GM19238 (cell line): ENCODE data around the gene MYZAP.
"Not testable (repeated sequence)": the region's sequence is repeated elsewhere in the genome, so short reads cannot be mapped to it uniquely, and the experiment has no call there.

Source experiments
- DNase-seq: peaks from one replicate; pipeline ENCODE4 v3.0.0; 2011; ENCODE audit warnings: low spot score; ENCODE audit not compliant: insufficient read length

The MYZAP gene

DNA sequence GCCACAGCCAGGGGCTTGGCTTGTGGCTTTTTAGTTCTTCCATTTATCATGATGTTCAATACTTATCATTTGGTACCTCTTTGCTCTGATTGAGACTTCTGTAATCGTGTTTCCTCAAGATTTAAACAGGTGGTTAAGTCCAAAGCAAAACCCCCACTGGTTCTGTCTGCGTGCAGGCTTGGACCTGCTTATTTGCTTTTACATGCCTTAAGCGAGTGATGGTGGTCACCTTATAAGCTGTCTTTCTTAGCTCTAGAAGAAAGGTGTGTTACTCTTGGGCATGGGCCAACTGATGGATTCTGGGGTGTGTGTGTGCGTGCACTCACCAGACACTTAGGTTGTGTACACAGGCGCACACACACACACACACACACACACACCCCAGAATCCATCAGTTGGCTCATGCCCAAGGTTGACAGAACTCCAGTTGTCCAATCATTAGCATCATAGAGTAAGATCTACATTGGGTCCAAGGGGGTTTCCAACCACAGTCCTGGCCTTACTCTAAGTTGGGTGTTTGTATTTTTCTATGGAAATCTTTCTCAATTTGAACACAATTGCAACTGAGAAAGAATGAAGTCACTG lies 1.2 kb downstream of the MYZAP start:
- no peak for DNase-seq

DNA sequence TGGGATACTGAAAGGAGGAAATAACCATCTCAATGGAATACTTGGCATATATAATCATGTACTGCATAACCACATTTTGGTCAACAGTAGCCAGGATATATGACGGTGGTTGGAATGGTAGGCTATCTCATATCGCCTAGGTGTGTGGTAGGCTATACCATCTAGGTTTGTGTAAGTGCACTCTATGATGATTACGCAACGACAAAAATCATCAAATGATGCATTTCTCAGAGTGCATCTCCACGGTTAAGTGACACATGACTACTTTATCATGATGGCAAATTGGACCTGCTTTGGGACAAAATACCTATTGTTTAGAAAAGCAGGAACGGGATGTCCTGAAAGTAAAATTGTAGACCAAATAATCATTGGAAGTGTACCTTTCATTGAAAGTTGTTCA lies 2.8 kb downstream of the MYZAP start:
- no peak for DNase-seq

DNA sequence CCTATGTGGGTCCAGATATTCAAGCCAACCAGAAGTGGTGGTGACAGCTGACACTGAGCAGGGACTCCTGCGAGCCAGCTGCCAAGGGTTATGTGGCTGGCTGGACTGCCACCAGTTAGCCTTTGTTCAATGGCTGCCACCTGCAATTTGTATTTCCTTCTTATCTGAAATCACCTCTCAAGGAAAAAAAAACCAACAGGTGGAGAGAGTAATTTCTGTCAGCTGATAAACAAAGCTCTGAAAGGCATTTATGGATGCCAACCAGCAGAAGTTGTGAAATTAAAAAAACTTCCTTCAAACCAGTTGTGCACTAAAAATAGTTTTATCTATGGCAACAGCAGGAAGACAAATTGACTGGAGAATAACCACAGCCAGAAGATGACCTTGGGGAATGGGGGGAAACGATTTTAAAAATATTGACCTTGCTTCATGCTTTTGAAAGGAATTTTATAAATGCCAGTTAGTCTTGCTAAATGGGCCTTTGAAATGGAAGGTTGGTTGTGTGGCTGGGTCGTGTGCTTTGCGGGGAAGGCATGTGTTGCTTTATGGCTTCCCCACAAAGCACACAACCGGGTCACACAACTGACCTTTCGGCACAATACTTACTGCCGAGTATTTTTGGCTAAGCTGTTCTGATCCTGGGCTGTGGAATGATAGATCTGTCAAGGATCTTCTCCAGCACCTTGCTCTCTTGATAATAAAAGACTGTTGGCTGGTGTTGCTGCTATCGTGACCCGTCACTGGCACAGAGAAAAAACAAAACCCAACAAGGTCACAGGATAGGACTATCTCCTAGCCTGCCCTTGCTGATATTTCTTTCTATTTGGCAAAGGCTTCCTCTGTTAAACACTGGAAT lies 3.5 kb downstream of the MYZAP start:
- DNase-seq: no peak

DNA sequence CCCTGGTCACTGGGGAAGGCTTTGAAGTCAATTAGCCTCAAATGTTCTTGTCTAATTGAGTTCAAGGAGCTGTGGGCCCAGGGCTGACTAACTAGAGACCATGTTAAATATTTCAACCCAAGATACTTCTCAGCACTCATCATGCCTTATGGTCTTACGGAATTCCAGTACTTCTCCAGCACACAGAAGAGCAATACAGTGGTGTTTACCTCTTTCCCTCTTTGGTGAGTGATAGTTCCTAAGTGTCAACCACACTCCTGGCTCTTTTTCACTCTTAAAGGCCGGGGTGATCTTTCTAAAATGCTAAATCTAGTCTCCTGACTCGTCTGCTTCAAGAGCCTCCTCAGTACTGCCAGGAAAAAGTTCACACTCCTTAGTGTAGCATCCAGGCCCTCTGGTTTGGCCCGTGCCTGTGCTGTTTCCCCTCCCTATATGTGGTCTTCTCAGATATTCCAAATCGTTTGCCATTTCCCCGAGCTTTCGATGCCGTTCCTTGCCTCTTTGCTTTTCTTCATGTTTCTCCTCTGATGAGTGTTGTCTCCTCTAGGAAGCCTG lies 4.7 kb downstream of the MYZAP start:
- DNase-seq: no peak

DNA sequence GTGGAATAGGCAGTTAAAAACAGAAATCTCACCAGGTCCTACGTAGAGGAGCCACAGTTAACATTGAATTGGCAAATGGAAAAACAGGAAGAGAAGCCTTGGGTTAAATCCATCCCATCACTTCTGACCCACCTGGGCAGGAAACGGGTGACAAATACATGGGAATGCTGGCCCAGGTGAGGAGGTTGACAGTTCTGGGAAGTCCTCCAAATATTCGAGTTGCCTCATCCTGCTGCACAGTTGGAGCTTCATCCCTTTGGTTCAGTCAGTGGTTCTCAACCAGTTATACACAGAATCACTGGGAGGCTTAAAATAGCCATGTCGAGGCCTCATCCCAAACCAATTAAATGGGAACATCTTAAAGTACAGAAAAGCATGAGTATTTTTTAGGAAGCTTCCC lies 5.3 kb downstream of the MYZAP start:
- DNase-seq: no peak

DNA sequence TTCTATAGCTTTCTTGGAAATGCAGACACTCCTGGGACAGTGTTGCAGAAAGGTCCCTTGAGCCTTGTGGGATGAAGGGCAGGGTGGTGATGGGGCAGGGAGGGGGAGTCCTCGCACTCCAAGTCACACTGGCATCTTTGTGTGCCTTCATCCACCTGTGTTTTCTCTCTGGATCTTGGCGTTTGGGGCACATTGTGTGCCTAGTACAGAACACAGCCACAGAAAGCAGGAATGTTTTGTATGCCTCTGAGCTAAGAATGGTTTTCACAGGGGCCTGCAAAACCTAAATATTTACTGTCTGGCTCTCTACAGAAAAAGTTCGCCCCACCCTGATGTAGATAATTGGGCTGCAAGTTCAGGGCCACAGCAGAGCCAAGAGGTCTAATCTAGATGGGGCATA lies 5.7 kb downstream of the MYZAP start:
- DNase-seq: no peak

DNA sequence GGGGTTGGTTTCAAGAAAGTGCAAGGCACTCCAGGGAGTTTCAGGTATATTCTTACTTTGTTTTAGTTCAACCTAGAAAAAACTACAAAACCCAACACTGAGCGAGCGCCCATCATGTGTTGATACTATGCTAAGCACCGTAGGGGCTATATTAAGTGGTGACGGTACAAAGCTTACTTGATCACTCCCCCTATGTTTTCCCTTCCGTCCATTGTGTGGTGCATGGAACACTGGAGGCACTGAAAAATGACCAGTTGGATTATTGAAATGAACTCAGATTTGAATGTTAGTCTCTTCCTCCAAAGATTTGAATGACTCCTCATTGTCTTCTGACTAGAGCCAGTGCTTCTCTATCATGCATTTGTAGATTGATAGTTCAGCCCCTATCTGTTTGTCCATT lies 6.6 kb downstream of the MYZAP start:
- no peak for DNase-seq

DNA sequence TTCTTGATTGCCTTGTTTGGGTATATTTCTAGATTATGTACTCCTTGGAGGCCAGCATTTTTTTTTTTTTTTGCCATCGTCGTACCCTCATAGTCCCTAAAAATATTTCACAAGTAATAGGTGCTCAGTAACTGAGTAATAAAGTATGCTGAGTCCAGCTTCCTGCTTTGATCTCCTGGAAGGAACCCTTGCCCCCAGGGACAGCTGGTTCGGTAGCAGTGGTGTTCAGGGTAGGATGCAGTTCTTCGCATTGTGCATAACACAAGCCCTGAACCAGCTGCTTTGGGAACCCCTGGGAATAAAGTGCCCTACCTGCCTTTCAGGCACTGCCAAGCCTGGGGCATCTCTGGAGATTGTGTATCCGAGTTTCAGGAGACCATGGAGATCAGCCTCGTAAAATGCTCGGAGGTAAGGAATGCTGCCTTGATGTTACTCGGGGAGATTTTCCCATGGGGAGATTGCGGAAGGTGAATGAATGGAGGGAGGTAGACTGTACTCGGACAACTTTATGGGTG lies 7.6 kb downstream of the MYZAP start:
- no peak for DNase-seq

DNA sequence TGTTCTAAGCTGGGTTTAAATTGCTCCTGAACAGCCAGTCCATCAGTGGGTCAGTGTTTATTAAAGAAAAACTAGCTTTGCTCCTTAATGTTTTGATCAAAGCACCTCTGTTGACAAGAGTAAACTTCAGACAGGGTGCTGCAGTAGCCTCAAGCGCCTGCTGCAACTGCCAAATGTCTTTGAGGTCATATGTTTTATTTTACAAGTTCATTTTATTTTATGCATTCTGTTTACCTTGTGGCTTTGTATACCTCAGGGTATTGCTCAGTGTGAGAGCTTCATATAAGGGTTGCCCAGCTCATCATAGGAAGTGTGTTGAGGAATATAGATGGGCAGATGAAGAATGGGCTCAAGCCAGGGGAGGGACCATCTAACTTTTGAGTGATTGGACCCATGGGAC lies 8.5 kb downstream of the MYZAP start:
- DNase-seq: no peak

DNA sequence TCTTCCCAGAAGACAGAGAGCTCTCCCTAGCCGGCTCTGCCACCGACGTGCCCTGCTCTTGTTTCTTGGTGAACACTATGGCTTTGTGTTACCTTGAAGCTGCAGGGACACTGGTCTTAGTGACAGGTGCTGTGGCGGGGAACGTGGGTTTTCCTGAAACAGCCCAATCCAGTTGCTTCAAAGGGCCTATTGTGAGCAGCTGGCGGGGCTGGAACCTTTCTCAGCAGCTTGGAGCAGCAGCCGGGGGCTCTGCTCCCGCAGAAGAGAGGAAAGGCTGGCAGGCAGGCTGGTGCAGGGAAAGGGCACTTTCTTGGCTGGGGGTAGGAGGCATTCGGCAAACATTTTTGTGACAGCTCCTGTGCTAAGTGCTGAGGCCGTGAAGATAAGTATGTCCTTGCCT lies 12.8 kb downstream of the MYZAP start:
- DNase-seq: no peak

DNA sequence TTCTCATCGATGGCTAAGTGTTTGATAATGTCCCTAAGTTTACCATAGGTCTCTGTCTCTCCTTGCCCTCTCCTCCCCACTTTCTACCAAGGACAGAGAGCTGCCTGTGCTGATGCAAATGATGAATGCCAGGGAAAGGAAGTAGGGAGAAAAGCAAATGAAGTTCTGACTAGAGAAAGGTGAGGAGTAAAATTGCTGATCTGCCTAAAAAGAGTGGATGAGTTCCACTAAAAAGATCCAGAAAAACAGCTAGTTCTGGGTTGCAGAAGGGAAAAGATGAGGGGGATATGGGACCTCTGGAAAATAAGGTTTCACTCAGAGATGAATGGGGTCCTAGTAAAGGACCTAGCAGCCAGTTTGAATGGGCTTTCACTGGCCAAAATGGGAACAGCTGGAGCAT lies 13.8 kb downstream of the MYZAP start:
- no peak for DNase-seq

DNA sequence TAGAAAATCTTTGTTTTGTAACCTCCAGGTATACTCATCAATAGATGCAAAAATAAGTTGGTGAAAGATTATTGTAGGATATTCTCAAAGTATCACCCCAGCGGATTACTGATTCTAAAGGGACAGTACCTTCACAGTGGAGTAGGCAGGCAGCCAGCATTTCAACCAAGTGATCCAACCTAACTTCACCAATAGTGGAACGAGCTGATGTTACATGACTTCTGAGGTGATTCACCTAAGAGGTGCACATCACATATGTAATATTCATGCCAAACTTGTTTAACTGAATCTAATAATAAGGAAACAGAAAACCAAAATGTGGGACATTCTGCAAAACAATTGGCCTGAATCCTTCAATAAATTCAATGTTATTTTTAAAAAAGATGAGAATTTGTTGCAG lies 14.3 kb downstream of the MYZAP start:
- no peak for DNase-seq

DNA sequence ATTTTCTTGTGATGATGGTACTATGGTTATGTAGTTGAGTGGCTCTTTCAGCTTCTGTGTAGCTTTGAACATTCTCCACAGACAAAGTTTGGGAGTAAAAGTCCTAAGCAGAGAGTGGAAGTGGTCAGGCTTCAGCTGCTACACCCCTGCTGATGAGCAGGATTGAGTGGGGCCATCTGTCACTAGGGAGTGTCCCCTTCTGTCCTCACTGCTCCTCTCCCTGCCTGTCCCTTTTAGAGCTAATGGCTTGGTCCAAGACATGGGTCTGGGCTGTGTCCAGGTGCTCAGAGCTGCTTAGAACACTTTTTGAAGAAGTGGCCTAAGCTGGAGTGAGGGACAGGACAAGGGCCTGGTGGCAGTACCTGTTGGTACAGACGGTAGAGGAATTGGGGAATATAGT lies 15.1 kb downstream of the MYZAP start:
- DNase-seq: no peak

DNA sequence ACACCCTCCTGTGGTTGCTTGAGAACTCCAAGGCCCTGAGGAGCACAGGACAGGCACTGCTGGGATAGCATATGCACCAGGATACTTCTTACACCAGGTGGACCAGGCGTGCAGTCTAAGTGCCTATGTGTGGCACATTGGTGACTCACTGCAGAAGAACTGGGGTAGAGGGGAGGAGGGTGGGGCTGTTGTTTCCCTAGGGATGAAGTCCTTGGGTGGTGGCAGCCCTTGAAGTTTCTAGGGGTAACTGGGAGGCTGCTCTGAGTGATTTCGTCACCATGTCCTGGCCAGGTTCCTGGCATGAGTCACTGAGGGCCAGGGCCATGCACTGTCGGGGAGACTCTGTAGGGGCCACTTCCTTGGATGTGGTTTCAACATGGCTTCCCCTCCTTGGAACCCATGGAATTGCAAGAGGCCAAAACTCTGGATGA lies 15.9 kb downstream of the MYZAP start:
- DNase-seq: no peak

DNA sequence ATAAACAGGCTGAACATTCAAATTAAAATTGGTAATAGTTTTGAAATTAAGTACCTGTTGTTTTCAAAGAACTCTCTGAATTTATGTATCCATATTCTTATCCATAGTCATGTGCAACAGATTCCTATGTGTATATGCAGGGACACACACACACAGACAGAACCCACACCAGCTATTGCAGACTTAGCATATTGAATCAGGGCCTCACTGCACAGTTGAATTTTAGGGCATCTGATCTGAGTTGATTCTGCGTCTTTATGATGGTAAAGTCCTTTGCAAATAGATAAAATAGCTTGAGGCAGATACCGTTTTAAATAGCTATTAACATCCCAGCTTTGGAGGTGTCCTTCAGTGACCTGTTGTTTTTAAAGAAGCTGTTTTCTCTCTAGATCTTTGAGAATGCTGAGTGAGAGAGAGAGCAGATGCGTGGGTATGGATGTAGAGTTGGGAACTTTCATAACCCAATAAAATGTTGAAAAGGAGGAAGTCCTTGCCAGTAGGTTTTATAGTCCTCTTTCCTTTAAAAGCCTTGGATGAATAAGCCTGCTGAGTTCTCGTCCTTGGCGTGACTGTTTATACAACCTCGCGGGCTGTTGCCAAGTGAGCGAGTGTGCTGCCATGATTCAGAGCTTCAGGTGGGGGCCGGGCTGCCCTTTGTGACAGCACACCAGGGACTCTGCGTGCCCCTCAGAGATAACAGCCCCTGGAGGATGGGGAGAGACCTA lies 18.3 kb downstream of the MYZAP start:
- no peak for DNase-seq

DNA sequence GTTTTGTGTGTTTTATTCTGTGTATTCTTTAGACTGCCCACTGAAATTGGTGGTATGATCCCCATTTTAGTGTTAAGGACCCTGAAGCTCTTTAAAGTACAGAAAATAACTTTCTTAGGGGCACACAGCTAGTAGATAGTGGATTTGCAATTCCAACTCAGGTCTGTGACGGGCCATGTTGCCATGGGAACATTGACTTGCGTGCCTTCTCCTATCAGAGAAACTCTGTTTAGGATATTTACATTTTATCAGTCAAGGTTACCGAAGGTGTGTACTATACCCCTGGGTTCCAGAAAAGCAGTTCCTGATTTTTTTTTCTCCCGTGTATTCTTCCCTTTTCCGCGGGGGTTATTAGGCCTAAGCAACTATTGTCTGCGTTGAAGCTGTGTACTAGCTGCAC lies 19.4 kb downstream of the MYZAP start:
- no peak for DNase-seq

DNA sequence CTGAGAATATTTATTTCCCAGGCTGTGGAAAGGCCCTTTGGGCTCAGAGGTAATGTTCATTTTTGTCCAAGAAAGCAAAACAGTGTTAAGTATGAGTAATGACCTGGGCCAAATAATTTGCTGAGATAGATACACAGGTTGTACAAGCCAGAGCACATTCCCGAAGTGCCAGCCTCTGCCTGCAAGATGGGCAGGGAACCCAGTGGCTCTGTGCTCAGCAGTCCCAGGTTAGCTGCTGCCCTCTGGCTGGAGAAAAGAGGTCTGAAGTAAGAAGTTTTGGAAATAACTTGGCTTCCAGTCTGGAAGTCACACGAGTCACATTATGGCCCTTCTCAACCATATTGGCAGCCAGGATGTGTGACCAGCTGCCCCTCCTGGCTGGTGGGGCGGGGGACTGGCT lies 20.2 kb downstream of the MYZAP start:
- DNase-seq: no peak

DNA sequence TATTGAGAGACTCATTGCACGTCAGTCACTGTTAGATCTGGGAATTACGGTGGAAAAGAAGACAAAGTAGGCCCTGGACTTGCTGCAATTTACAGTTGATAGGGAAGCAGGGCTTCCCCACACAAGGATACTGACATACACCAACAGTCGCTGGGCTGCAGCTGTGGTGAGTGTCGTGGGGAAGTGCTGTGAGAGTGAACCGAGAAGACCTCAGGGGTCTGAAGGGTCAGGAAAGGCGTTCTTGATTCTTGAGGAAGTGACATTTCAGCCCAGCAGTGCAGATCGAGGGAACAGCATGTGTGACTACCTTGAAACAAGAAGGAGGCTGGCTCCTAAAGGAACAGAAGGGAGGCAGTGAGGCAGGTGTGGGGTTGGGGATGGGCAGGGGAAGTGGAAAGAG lies 22.5 kb downstream of the MYZAP start:
- DNase-seq: no peak

DNA sequence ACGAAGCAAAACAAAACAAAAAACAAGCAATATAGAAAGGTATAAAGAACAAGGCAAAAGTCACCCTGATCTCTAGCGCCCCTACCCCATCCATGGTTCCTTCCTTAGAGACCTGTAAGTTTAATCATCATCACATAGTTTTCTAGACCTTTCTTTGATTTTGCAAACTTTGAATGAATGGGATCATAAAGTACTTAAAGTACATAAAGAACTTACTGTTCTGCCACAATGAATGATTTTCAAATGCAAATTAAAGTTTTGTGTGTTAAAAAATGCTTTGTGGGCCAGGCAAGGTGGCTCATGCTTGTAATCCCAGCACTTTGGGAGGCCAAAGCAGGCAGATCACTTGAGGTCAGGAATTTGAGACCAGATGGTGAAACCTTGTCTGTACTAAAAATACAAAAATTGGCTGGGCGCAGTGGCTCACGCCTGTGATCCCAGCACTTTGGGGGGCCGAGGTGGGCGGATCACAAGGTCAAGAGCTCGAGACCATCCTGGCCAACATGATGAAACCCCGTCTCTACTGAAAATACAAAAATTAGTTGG lies 24.3 kb downstream of the MYZAP start:
- not testable (repeated sequence) for DNase-seq

DNA sequence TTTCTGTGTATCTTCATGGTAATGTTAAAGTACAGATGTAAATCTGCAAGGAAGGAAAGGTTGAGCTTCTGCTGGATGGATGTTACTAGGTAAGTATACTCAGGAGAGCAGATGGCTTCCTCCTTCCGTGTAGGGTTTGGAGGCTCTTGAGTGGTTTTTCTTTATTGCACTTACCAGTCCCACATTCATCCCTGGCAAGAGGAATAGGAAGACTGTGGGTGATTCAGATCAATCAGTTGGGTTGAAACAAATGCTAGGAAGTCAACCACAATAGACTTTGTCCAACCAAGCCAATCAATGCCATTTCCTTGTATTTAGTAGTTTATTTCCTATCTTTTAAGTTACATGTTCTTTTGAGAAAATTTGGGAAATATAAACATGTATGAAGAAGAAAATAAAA lies 26.6 kb downstream of the MYZAP start:
- DNase-seq: no peak

DNA sequence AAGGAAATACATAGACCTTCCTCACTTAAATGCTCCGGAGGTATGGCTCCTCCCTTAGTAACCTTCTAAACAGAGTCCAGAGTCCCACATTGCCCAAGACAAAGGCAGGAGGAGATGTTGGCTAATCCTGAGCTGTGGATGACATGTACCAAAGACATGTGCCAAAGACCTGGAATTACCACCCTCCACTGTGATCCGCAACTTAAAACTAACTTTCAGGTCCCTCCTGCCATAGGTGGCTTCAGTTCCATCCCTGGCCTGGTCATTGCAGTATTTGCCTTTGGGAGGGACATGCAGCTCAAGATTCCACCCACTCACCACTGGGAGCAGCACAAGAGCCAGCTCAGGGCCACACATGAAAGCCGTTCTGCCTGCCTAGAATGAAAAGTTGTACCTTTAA lies 28.0 kb downstream of the MYZAP start:
- no peak for DNase-seq

DNA sequence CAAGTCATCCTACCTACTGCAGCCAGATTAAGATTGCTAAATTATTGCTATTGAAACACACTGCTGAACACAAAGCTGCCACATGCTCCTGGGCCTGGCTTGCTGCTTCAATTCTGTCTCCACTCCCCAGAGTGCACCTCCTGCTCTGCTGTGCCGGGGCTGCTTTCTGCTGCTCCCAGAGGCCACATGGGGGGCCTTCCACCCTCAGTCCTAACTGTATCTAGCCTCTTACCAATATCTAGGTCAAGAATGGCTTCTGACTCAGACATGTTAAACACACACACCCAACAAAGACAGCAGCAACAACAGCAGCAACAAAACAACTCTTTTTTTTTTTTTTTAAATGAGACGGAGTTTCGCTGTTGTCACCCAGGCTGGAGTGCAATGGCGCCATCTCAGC lies 33.0 kb downstream of the MYZAP start:
- no peak for DNase-seq
